T-helper 1 cell treated with Interleukin-12 subunit alpha and Interleukin-12 subunit beta and Interleukin-4 antibody, amounts not matched to agents 30 μg/mL and 1 μg/mL, for 36 hours (primary cell): ENCODE data around the gene SPTBN5.

Experiments used
- H3K27ac Mint-ChIP-seq: one replicate; pipeline ENCODE4 v1.8.0; 2021; ENCODE audit warnings: mild to moderate bottlenecking, mixed read lengths
- H3K27me3 Mint-ChIP-seq: one replicate; pipeline ENCODE4 v1.8.0; 2021; ENCODE audit warnings: low read depth, mixed read lengths
- H3K36me3 Mint-ChIP-seq: one replicate; pipeline ENCODE4 v1.8.0; 2021; ENCODE audit warnings: low read depth, mixed read lengths
- H3K4me1 Mint-ChIP-seq: one replicate; pipeline ENCODE4 v1.8.0; 2021; ENCODE audit warnings: low read depth, mixed read lengths
- H3K4me3 Mint-ChIP-seq: one replicate; pipeline ENCODE4 v1.8.0; 2021; ENCODE audit warnings: mild to moderate bottlenecking, moderate library complexity, mixed read lengths
- H3K9me3 Mint-ChIP-seq: one replicate; pipeline ENCODE4 v1.8.0; 2021; ENCODE audit warnings: mixed read lengths

Gene SPTBN5

DNA sequence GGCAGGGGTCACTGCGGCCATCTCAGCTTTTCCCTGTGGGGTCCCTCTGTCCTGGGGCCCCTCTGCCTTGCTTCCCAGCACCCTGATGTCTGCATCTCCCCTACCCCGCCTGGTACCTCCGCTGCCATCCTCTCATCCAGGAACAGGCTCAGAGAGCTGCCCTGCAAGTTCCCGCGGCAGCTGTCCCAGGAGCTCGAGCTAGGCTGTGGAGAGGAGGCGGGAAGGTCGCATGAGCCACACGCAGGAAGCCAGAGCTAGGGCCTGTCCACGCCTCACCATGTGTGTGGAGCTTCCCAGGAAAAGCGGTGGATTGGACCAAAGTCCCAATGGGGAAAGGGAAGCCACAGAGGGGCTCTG, 42.7 kb downstream of the SPTBN5 start:
- Mint-ChIP-seq H3K9me3 (no peaks in the 10 kb centered on the region), H3K4me3 (no peak overlapping the region), H3K36me3 (peaks cover 6% of the 10 kb centered on the region), H3K27ac (no peak overlapping the region), H3K27me3 (no peaks in the 10 kb centered on the region), H3K4me1 (no peaks in the 10 kb centered on the region)

DNA sequence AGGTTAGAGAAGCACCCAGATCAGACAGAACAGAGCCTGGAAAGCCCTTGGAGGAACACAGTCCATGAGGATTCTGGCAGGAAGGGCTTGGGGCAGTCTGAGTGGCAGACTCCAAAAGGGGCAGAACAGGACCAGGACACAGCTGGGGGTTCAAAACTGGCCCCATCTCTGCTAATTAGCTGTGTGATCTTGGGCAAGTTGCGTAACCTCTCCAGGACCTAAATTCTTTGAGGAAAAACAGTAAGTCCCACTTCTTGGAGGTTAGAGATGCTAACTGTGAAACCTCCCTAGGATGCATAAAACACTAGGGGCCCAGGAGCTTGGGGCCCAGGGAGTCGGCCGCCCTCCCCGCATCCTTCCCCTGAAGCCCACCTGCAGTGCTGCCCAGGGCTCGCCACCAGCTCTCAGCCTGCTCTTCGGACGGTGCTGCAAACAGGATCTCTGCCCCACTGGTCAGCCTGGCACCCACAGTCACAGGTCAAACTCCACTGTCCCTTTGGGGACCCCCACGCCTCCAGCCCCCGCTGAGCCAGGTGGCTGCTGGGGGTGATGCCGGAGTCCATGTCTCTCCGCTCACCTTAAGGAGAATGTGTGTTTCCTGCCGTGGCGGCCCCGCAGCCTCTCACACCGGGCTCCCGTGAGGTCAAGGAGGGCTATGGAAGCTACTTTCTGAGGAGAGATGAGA, 43.2 kb downstream of the SPTBN5 start:
- Mint-ChIP-seq H3K27ac (no peak overlapping the region), H3K4me1 (no peaks in the 10 kb centered on the region), H3K4me3 (no peak overlapping the region), H3K36me3 (peaks cover 6% of the 10 kb centered on the region), H3K27me3 (no peaks in the 10 kb centered on the region), H3K9me3 (no peaks in the 10 kb centered on the region)

DNA sequence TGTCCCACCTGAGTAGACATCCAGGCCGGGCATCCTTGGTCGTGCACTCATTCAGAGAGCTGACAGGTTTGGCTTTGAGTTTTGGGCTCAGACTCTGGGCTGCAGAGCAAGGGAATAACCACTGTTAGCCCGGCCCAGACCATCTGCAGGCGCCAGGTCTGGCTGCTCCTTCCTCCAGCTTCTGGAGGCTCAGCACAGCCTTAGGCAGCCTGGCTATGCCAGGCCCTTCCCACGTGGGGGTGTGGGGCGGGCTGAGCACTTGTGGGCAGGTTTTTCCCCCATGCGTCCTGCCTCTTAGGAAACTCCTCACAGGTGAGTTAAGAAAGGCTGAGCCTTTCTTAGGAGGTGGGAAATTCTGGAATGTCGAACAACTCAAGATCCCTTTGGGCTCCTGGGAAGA, 44.0 kb downstream of the SPTBN5 start:
- Mint-ChIP-seq H3K27ac (no peak overlapping the region), H3K36me3 (peaks cover 6% of the 10 kb centered on the region), H3K9me3 (no peaks in the 10 kb centered on the region), H3K4me3 (no peak overlapping the region), H3K27me3 (no peaks in the 10 kb centered on the region), H3K4me1 (no peaks in the 10 kb centered on the region)

DNA sequence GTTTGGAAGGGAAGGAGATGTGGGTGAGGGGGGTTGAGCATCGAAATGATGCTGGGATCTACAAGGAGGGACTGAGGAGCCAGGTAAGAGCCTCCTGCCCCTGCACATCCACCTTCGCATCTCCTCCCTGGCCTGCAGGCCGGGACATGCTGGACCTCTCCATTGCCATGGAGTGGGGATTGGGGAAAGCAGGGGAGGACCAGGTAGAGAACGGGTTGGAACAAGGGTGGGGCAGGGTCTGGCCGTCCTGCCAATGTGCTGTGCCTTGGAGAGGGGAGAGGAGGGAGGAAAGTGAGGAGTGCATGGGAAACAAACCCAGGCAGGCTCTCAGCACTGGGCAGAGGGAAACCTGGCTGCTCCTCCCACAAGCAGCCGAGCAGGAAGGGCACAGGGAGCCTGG, 44.6 kb downstream of the SPTBN5 start:
- H3K36me3 Mint-ChIP-seq: peaks cover 6% of the 10 kb centered on the region
- no peaks in the 10 kb centered on the region for H3K4me1 Mint-ChIP-seq
- H3K4me3 Mint-ChIP-seq: no peak overlapping the region
- no peak overlapping the region for H3K27ac Mint-ChIP-seq
- no peaks in the 10 kb centered on the region for H3K9me3 Mint-ChIP-seq
- H3K27me3 Mint-ChIP-seq: no peaks in the 10 kb centered on the region

DNA sequence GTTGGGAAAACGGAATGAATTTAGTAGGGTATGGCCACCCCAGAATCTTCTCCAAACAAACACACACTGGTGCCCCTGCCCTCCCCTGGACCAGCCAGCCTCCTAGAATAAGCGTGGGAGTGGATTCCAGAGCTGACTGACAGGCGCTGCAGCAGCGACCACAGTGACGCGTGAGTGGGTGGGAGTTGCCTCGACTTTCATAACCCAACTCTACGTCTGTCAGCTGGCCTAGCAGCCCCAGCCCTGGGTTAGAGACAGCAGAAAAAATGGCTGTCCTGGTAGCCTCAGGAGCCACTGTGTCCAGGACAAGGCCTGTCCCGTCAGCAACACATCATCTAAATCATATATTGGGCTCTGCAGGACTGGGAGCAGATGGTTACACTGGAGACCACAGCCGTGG, 45.2 kb downstream of the SPTBN5 start:
- no peak overlapping the region for H3K27ac Mint-ChIP-seq

DNA sequence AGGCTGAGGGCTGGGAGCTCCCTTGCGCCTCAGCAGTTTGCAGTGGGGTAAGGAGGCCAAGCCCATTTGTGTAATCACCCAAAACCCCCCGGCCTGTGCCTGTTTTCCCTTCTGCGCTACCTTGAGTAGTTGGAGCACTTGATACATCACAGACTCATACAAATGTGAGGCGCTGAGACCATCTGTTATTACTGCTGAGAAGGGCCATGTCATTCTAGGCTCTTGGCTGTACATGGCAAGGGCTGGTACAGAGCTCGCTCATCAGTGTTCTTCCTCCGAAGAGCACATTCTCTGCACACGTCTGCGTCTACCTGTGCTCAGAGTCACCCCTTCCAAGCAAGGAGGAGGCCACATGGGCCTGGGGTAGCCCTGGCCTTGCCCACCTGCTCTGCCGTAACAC, 45.9 kb downstream of the SPTBN5 start:
- Mint-ChIP-seq H3K4me3 (no peak overlapping the region), H3K27me3 (no peaks in the 10 kb centered on the region), H3K27ac (no peak overlapping the region), H3K4me1 (no peaks in the 10 kb centered on the region), H3K9me3 (no peaks in the 10 kb centered on the region), H3K36me3 (peaks cover 6% of the 10 kb centered on the region)

More for the DNA sequence above, 45.2 kb downstream of the SPTBN5 start:
- no peaks in the 10 kb centered on the region for H3K4me1 Mint-ChIP-seq
- no peaks in the 10 kb centered on the region for H3K27me3 Mint-ChIP-seq
- H3K4me3 Mint-ChIP-seq: no peak overlapping the region
- H3K36me3 Mint-ChIP-seq: peaks cover 6% of the 10 kb centered on the region
- H3K9me3 Mint-ChIP-seq: no peaks in the 10 kb centered on the region

DNA sequence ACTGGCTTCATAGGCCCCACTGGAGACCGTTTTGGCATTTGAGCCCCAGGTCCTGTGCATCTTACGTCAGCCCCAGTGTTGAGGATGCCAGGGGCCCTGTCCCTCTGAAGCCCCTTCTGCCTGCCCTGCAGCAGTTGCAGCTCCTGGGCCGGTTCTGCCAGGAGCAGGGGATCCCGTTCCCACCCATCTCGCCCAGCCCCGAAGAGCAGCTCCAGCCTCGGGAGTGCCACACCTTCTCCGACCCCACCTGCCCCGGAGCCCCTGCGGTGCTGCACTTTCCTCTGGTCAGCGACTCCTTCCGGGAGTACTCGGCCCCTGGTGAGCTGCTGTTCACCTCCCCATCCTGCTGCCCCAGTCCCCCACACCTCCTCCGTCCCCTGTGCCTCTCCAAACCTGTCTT, 46.6 kb downstream of the SPTBN5 start:
- no peaks in the 10 kb centered on the region for H3K4me1 Mint-ChIP-seq

DNA sequence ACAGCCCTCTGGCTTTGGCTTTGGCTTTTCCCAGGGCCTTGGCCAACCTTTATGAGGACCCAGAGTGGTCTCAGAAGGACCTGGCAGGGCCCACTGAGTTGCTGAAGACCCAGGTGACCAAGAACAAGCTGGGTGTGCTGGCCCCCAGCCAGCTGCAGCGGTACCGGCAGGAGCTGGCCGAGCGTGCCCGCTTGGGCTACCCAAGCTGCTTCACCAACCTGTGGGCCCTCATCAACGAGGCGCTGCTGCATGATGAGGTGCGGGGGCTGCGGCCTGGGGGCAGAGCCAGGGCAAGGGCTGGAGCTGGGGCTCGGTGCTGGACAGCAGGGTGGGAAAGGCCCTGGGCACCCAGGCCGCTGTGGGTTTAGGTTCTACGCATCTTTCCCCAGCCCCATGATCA, 49.0 kb downstream of the SPTBN5 start:
- Mint-ChIP-seq H3K4me3 (no peak overlapping the region), H3K27me3 (no peaks in the 10 kb centered on the region), H3K36me3 (peaks cover 9% of the 10 kb centered on the region), H3K27ac (no peak overlapping the region), H3K4me1 (no peaks in the 10 kb centered on the region), H3K9me3 (no peaks in the 10 kb centered on the region)

More for the DNA sequence above, 46.6 kb downstream of the SPTBN5 start:
- Mint-ChIP-seq H3K27me3 (no peaks in the 10 kb centered on the region), H3K36me3 (peaks cover 9% of the 10 kb centered on the region), H3K4me3 (no peak overlapping the region), H3K27ac (no peak overlapping the region), H3K9me3 (no peaks in the 10 kb centered on the region)

DNA sequence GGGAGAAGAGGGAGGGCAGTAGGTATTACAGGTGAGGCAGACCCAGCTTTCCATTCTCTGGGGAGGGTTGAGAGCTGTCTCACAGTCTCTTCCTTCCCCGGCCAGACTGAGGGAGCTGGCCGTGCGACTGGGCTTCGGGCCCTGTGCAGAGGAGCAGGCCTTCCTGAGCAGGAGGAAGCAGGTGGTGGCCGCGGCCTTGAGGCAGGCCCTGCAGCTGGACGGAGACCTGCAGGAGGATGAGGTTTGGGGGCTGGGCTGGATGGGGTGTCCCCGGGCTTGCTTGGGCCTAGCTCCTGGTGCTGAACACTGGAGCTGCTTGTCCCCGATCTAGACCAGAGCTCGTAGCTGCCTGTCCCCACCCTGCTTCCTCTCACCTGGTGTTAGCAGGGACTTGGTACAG, 50.3 kb downstream of the SPTBN5 start:
- H3K4me3 Mint-ChIP-seq: no peak overlapping the region
- no peaks in the 10 kb centered on the region for H3K27me3 Mint-ChIP-seq
- peaks cover 9% of the 10 kb centered on the region for H3K36me3 Mint-ChIP-seq
- H3K4me1 Mint-ChIP-seq: no peaks in the 10 kb centered on the region
- no peaks in the 10 kb centered on the region for H3K9me3 Mint-ChIP-seq
- no peak overlapping the region for H3K27ac Mint-ChIP-seq

DNA sequence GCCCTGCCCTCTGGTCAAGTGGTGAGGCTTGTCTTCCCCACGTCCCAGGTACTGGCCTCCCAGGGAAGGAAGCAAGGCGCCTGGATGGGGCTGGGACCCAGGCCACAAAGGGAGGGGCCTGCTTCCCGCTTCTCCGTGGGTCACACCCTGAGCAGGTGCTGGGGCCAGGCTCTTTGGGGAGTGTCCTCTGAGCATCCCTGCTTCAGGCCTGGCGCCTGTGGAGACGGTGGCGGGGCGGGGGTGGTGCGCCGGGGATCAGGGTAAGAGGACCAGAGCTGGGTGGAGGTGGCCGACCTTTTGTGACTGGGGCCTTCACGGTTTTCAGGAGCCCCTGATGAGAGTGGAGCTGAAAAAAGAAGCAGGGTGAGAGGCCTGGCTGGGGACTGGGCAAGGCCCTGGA, 51.6 kb downstream of the SPTBN5 start:
- H3K36me3 Mint-ChIP-seq: peaks cover 3% of the 10 kb centered on the region
- H3K4me1 Mint-ChIP-seq: no peaks in the 10 kb centered on the region

DNA sequence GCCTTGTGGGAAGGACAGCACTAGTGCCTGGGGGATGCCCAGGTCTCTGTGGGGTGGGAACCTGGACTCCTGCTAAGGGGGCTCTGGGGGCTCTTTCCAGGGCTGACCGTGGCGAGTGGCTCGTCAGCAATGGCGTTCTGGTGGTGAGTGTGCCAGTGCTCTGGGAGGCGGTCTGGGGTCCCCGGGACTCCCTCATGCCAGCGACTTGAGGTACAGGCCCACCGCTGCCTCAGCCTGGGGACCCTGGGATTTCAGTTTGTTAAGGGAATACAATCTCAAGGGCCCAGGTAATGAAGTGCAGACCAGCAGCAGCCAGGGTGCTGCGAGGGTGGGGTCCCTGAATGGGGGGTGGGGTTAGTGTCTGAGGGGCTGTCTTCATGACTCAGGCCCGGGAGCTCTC, 52.7 kb downstream of the SPTBN5 start:
- no peaks in the 10 kb centered on the region for H3K4me1 Mint-ChIP-seq
- H3K9me3 Mint-ChIP-seq: no peaks in the 10 kb centered on the region
- no peak overlapping the region for H3K27ac Mint-ChIP-seq
- no peak overlapping the region for H3K4me3 Mint-ChIP-seq
- no peaks in the 10 kb centered on the region for H3K27me3 Mint-ChIP-seq
- H3K36me3 Mint-ChIP-seq: peaks cover 3% of the 10 kb centered on the region

More for the DNA sequence above, 51.6 kb downstream of the SPTBN5 start:
- Mint-ChIP-seq H3K27ac (no peak overlapping the region), H3K9me3 (no peaks in the 10 kb centered on the region), H3K27me3 (no peaks in the 10 kb centered on the region), H3K4me3 (no peak overlapping the region)

DNA sequence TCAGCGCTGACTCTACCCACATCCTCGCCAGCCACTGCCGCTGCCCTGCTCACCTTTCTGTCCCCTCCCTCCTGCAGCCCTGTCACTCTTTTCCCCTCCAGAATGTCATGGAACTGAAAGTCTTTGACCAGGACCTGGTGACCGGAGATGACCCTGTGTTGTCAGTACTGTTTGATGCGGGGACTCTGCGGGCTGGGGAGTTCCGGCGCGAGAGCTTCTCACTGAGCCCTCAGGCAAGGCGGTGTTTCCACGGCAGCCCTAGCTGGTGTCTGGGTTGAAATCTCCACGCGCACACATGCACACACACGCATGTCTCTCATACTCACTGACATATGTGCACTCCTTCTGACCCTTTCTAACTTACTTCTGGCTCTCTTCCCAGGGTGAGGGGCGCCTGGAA, 53.2 kb downstream of the SPTBN5 start:
- Mint-ChIP-seq H3K36me3 (peaks cover 3% of the 10 kb centered on the region), H3K27me3 (no peaks in the 10 kb centered on the region), H3K27ac (no peak overlapping the region), H3K4me1 (no peaks in the 10 kb centered on the region), H3K9me3 (no peaks in the 10 kb centered on the region), H3K4me3 (no peak overlapping the region)

DNA sequence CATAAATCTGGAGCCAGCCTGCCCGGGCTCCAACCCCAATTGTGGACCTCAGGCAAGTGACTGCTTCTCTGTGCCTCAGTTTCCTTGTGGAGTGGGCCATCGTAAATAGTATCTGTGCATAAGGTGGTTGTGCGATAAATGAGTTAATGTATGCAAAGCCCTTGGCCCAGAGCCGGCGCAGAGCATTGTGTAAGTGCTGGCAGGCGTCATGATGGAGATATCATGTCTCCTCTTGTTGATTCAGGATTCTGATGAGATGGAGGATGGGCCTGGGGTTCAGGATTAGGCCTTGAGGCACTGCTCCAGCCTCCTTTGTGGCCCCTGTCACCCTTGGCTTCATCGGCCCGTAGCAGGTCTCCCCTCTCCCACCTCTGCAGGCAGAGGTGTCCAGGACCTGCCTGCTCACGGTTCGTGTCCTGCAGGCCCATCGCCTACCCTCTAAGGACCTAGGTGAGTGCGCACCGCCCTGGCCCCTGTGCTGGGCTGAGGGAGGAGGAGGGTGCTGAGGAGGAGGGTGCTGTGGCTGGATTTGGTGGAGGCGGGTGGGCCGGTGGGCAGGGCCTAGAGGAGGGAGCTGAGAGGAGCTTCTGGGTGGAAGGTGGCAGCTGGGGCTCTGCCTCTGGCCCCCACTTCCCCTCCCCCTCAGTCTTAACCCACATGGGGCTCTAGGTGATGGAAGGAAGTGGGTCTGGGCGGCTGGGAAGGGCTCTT, 53.9 kb downstream of the SPTBN5 start:
- H3K4me1 Mint-ChIP-seq: no peaks in the 10 kb centered on the region
- H3K9me3 Mint-ChIP-seq: no peaks in the 10 kb centered on the region
- H3K27me3 Mint-ChIP-seq: no peaks in the 10 kb centered on the region
- H3K27ac Mint-ChIP-seq: no peak overlapping the region
- peaks cover 3% of the 10 kb centered on the region for H3K36me3 Mint-ChIP-seq
- H3K4me3 Mint-ChIP-seq: no peak overlapping the region

DNA sequence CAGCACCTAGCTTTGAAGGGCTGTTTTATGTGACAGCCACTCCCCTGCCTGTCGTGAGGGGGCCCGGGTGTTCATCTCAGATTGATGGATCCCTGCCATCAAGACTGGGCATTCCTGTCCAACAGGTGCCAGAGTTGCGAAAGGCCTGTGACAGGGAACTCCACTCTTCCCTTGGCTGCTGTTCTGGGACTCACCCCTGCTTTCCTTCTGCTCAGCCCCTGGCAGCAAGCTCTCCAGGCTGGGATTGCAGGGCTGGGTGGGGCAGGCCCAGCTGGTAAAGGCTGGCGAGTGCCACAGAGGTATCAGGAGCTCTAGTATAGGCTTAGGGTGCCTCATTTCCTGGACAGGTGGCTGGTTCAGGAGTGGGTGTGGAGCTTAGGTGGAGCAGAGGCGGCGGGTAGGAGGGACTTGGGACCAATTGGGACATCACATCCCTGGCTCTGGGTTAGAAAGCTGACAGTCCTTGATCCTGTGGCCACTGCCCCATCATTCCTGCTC, 55.4 kb downstream of the SPTBN5 start, which contains the start of gene PLA2G4B:
PLA2G4B (plus strand) TSS at position 448 of the 498 bp plus-strand sequence. CDS start 67 bp downstream, outside the sequence.
- Mint-ChIP-seq H3K27me3 (no peaks in the 10 kb centered on the region), H3K27ac (no peak within 1 kb of the TSS), H3K36me3 (peaks cover 8% of the 10 kb centered on the region), H3K9me3 (no peaks in the 10 kb centered on the region), H3K4me1 (peaks cover 4% of the 10 kb centered on the region), H3K4me3 (no peak within 1 kb of the TSS)

DNA sequence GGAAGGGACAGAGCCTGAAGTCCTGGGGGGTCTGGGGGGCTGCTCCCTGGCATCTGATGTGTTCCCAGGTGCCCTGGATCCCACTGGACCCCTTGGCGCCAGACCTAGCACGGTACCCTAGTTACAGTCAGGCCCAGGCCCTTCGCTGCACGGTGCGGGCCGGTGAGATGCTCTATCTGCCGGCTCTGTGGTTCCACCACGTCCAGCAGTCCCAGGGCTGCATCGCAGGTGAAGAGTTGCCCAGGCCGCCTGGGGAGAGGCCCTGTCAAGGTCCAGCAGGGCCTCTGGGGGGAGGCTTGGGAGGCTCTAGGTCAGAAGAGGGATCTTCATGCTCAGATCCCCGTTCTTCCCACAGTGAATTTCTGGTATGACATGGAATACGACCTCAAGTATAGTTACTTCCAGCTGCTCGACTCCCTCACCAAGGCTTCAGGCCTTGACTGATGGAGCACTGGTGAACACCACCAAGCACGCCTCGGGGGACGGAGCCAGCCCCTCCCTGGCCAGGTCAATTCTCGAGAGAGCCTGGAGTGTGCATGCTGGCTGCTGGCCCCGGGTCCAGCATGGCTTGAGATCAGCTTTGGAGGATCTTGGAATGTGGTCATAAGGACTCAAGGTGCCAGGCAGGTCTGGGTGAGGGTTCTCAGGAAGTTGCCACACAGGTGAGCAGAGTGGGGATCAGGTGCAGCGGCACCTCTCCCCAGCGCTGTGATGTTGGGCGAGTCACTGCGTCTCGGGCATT, 57.0 kb downstream of the SPTBN5 start:
- Mint-ChIP-seq H3K27me3 (no peaks in the 10 kb centered on the region), H3K36me3 (peaks cover 12% of the 10 kb centered on the region), H3K9me3 (no peaks in the 10 kb centered on the region), H3K4me3 (no peak overlapping the region), H3K27ac (no peak overlapping the region), H3K4me1 (peaks cover 15% of the 10 kb centered on the region)
